Astrocyte of the cerebellum (primary cell): ENCODE measurements around the gene CCDC159.

ENCODE experiments used
- DNase-seq: peaks from one replicate; pipeline ENCODE4 v3.0.0-alpha.2; 2011; ENCODE audit warnings: low read depth
- H3K4me3 ChIP-seq: 2 replicates; pipeline ENCODE4 v1.5.1; 2011; ENCODE audit warnings: mild to moderate bottlenecking, low read depth, low read length, moderate library complexity
- CTCF ChIP-seq: IDR thresholded peaks from 2 replicates; pipeline ENCODE4 v1.5.1; 2012; ENCODE audit warnings: low read length, low read depth, moderate library complexity, mild to moderate bottlenecking; ENCODE audit errors: missing control alignments
- in situ Hi-C: cut with HindIII; loops from 2 replicates; pipeline ENCODE4 v1.10.0; 2017; ENCODE audit warnings: low sequenced_read_pairs

CCDC159 gene

GRCh38 chr19:11355160-11356073, 9.1 kb downstream of the CCDC159 start, which contains the start of gene PLPPR2:
PLPPR2 (plus strand) TSS chr19:11355432; CDS start chr19:11357674, 2,242 bp downstream.
- no peak for TF ChIP-seq CTCF
- peak; percentile 62 for DNase-seq
- H3K4me3 ChIP-seq = peak within 1 kb of the TSS; percentile 59
- in situ Hi-C loops = no loop called here

GRCh38 chr19:11356074-11356397, 9.7 kb downstream of the CCDC159 start:
- no peak for DNase-seq
- TF ChIP-seq CTCF = no peak
- in situ Hi-C loops = no loop called here
- H3K4me3 ChIP-seq = peak overlapping the region; percentile 59

- DNase-seq = no peak
- H3K4me3 ChIP-seq = no peak overlapping the region
- no peak for TF ChIP-seq CTCF
- in situ Hi-C loops = no loop called here
Observed at GRCh38 chr19:11356676-11357550, 10.6 kb downstream of the CCDC159 start.

- no peak overlapping the region for H3K4me3 ChIP-seq
- TF ChIP-seq CTCF = no peak
- in situ Hi-C loops = no loop called here
- DNase-seq = no peak
Observed at GRCh38 chr19:11359421-11359820, 13.1 kb downstream of the CCDC159 start.

GRCh38 chr19:11361037-11361770, 14.9 kb downstream of the CCDC159 start:
- H3K4me3 ChIP-seq = no peak overlapping the region
- TF ChIP-seq CTCF = no peak
- in situ Hi-C loops = no loop called here
- no peak for DNase-seq
